Fibroblast of the conjunctiva (primary cell): ENCODE measurements around the gene TMEM181.
"Not testable (repeated sequence)": the region's sequence is repeated elsewhere in the genome, so short reads cannot be mapped to it uniquely, and the experiment has no call there.

ENCODE experiments used
- DNase-seq: peaks from one replicate; pipeline ENCODE4 v3.0.0-alpha.2; 2010; ENCODE audit warnings: low read depth

Gene TMEM181

DNA sequence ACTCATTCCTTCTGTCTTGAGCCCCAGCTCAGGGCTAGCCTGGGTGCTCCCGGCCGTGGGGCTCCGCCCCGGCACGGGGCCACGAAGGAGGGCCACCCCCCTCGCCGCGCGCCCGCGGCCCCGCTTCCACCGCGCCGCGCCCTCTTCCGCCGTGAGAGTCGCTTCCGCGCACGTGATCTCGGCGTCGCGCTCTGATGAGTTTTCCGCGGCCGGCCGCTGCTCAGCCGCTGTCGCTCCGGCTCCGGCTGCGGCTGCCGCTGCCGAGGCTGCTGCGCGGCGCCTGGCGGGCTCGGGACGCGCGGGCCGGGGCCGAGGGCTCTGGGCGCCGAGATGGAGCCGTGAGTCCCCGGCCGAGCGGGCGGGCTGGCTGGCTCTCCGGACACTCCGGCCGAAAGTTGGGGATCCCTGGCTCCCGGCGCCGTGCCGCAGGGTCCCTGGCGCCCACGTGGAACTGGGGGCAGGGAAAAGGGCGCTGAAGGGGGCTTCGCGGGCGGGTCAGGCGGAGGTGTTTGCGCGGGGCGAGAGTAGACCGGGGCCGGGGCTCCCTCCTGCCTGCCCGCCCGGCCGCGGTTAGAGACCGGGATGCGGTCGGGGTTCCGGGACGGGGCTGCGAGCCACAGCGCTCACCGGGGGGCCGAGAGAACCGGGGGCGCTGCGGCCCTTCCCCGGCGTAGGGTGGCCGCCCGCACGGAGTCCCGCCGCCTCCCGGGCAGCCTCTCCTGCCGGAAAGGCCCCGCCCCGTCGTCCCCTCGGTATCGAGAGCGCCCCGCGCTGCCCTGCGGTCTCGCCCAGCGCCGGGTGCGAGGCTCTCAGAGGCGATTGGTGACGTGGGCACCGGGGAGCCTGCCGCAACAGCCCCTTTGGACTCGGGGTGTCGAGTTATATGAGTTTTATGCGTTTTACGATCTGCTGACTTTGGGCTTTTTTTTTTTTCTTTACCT, at the start of gene TMEM181:
TMEM181 (plus strand) TSS at position 197 of the 941 bp plus-strand sequence; CDS start at position 331, 134 bp downstream.
- DNase-seq = peak; percentile 42

- no peak for DNase-seq
Observed at GRCh38 chr6:158512809-158513208, 47.1 kb upstream of the TMEM181 start.

- DNase-seq = no peak
Observed at GRCh38 chr6:158514176-158514575, 45.7 kb upstream of the TMEM181 start.

GRCh38 chr6:158514991-158515390, 44.9 kb upstream of the TMEM181 start:
- no peak for DNase-seq

DNA sequence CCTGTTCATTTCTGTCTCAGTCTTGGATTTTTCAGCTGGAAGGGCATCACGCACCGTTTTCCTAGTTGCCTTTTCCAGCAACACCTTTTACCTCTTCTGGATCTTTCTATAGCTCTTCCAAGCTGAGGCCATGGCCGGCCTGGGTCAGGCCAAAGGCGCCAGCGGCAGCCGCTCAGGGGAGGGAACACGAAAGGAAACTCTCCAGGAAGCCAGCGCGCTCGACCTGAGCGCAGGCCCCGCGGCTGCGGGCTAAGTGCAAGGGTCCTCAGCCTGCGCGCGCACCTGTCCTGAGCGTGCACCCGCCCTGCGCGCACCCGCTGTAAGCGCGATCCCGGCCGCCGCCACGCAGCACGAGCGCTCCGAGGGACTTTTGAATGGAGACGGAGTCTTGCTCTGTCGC, 43.8 kb upstream of the TMEM181 start:
- no peak for DNase-seq

GRCh38 chr6:158517038-158517437, 42.9 kb upstream of the TMEM181 start:
- DNase-seq = no peak

DNA sequence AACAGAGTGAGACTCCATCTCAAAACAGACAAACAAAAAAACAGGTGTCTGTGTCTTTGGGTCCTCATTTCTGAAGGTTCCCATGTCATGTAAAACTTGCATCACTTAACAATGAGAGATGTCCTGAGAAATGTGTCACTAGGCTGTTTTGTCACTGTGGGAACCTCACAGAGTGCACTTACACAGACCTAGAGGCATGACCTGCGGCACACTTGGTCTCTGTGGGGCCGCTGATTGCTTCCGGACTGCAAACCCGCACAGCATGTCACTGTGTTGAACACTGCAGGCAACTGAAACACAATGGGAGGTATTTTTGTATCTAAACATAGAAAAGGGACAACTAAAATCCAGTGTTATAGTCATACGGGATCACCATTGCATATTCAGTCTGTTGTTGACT, 42.3 kb upstream of the TMEM181 start:
- DNase-seq = no peak

- peak; percentile 72 for DNase-seq
Observed at GRCh38 chr6:158518191-158519127, 41.4 kb upstream of the TMEM181 start.

GRCh38 chr6:158519300-158519699, 40.6 kb upstream of the TMEM181 start:
- DNase-seq = no peak

DNA sequence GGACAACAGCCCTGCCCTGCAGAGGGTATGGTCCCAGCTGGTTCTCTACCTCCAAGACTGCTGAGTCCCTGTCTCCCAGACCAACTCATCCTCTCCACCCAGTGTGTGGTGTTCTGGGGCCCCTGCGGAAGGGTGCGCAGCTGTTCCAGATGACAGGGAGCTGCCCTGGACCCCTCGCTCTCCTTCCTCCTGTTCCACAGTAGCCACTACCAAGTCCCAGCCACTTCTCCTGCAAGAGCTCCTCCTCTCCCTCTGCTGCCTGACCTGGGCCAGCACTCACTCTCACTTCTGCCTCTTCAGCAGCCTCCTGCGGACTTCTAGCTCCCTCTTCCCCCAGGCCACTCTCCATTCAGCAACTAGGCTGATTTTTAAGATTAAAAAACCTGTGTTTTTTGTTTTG, 40.1 kb upstream of the TMEM181 start:
- no peak for DNase-seq

DNA sequence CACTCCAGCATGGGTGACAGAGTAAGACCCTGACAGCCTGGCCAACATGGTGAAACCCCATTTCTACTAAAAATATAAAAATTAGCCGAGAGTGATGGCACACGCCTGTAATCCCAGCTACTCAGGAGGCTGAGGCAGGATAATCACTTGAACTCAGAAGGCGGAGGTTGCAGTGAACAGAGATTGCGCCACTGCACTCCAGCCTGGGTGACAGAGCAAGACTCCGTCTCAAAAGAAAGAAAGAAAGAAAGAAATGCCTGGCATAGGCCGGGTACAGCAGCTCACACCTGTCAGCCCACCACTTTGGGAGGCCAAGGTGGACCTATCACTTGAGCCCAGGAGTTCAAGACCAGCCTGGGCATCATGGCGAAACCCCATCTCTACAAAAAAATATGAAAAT, 38.9 kb upstream of the TMEM181 start:
- DNase-seq = not testable (repeated sequence)

DNA sequence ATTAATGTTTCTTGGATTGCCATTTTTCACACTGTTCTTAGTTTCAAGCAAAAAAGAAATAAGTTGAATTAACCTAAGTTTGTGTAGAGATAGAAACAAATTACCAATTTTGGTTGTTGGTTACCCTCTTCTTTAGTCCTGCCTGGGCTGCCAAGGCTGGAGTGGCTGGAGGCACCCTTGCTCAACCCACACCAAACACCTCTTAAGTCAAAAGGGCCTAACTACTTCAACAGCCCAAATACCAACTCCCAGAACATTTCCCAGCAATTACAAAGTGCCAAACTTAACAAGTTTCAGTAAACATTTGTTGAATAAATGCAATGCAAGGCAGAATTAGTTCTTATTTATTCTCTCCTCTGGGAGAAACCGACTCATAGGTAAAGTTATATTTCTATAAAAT, 38.1 kb upstream of the TMEM181 start:
- no peak for DNase-seq

GRCh38 chr6:158522616-158523015, 37.3 kb upstream of the TMEM181 start:
- DNase-seq = no peak

GRCh38 chr6:158524311-158524710, 35.6 kb upstream of the TMEM181 start:
- DNase-seq = no peak

DNA sequence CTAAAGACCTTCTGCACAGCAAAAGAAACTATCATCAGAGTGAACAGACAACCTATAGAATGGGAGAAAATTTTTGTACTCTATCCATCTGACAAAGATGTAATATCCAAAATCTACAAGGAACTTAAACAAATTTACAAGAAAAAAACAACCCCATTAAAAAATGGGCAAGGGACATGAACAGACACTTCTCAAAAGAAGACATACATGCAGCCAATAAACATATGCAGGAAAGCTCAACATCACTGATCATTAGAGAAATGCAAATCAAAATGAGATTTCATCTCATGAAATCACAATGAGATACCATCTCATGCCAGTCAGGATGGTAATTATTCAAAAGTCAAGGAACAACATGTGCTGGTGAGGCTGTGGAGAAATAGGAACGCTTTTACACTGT, 32.0 kb upstream of the TMEM181 start:
- not testable (repeated sequence) for DNase-seq

DNA sequence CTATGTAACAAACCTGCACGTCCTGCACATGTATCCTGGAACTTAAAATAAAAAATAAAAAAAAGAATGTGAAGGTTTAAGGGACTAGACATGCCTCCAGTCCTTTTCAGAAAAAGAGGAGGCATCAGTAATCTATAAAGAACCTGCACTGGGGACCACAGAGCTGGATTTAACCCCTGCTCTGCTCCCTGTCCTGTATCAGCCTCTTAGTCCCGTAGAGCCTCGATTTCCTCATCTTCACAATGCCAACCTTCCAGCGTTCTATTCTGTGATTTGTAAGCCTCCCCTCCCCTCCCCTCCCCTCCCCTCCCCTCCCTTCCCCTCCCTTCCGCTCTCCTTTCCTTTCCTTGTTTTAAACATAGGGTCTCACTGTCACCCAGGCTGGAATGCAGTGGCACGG, 31.1 kb upstream of the TMEM181 start:
- DNase-seq = no peak

DNA sequence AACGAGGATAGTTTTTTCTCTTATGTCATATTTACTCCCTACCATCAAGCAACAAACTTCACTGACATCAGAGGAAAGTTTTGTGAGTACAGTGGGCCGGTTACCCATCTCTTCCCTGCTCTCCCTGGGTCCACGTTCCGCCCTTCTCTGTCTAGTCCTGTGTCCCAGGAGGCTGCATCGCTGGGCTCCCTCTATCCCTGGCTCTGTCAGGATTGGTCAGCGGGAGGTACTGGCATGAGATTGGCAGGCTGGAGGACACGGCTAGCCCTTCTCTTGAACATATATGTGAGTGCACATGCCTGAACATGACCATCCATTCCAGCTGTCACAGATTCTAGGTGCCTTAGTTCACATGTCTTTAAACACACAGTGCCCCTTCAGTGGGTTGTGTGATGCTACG, 30.3 kb upstream of the TMEM181 start:
- DNase-seq = no peak

GRCh38 chr6:158531566-158531965, 28.3 kb upstream of the TMEM181 start:
- no peak for DNase-seq

DNA sequence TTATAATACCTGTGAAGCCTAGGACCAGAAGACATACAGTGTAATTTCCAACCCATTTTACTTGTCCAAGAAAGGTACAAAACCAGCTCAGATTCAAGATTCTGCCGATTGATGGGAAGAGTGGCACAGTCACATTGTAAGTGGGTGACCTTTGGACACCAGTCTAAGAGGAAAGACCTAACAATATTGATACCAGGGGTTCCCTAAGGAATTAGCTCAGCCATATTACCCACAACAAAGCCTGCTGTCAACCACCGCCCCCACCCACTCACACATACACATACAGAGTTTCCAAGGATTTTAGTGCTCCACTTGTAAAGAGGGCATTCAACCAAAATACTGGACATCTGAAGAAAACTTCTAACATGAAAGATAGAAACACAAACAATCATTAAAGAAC, 27.9 kb upstream of the TMEM181 start:
- DNase-seq = no peak

DNA sequence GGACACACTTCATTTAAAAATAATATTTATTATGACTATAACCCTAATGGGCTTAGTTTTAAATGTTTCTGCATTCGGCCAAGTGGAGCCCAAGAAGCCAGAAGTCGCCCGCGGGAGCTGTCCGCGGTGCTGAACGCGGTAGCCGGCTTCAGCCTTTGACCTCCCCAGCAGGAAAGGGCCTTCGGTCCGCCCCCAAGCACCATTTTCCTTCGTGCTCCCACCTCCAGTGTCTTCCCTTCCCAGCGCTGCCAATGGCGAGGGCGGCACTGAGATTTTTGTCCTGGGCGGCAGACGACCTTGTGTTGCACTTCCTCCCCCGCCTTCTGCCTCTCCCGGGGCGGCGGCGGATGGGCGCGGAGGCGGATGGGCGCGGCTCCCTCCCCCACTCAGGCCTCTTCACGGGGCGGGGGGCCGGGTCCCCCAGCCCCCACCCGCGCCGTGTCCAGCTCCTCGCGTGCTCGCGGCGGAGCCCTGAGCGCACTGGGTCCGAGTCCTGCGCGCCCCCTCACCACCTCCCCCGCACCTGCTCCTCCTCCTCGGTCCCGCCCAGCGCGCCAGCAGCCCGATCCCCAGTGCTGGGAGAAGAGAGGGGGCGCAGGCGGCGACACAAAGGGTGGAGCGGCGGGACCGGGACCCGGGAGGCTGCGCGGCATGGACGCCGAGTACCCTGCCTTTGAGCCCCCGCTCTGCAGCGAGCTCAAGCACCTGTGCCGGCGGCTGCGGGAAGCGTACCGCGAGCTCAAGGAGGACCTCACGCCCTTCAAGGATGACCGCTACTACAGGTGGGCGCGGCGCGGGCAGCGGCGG, 23.6 kb upstream of the TMEM181 start:
- DNase-seq = peak; percentile 46

GRCh38 chr6:158536891-158537798, 22.7 kb upstream of the TMEM181 start:
- DNase-seq = no peak
